HG03196 (cell line): ENCODE measurements around the gene ZNF362.
A peak's percentile ranks its signal among the peaks of the same experiment; 100 is the strongest.
"Not testable (repeated sequence)": the region's sequence is repeated elsewhere in the genome, so short reads cannot be mapped to it uniquely, and the experiment has no call there.

Experiments used
- ATAC-seq: cut with Tn5 transposase; IDR thresholded peaks from one replicate; pipeline ENCODE4 v1.9.1; 2021; ENCODE audit not compliant: unreplicated experiment

ZNF362 gene

GRCh38 chr1:33282791-33283190 is 26.5 kb downstream of the ZNF362 start:
- ATAC-seq: no peak

GRCh38 chr1:33284049-33284448 is 27.8 kb downstream of the ZNF362 start:
- ATAC-seq: no peak

- ATAC-seq: no peak
Measured at GRCh38 chr1:33286451-33287185, 30.3 kb downstream of the ZNF362 start.

- ATAC-seq: no peak
Measured at GRCh38 chr1:33287317-33287716, 31.0 kb downstream of the ZNF362 start.

- ATAC-seq: no peak
Measured at GRCh38 chr1:33288976-33289857, 32.9 kb downstream of the ZNF362 start.

- ATAC-seq: no peak
Measured at GRCh38 chr1:33289858-33290154, 33.5 kb downstream of the ZNF362 start.

GRCh38 chr1:33290615-33291014 is 34.3 kb downstream of the ZNF362 start:
- not testable (repeated sequence) for ATAC-seq

- ATAC-seq: no peak
Measured at GRCh38 chr1:33292726-33293340, 36.5 kb downstream of the ZNF362 start.

GRCh38 chr1:33294071-33295010 is 38.0 kb downstream of the ZNF362 start:
- ATAC-seq: no peak

- no peak for ATAC-seq
Measured at GRCh38 chr1:33295023-33295422, 38.7 kb downstream of the ZNF362 start.

GRCh38 chr1:33295450-33296081 is 39.3 kb downstream of the ZNF362 start:
- peak; percentile 65 for ATAC-seq

GRCh38 chr1:33296082-33296458 is 39.8 kb downstream of the ZNF362 start:
- ATAC-seq: no peak

GRCh38 chr1:33296824-33297223 is 40.5 kb downstream of the ZNF362 start:
- ATAC-seq: no peak

GRCh38 chr1:33297911-33298622 is 41.8 kb downstream of the ZNF362 start:
- no peak for ATAC-seq

- no peak for ATAC-seq
Measured at GRCh38 chr1:33298623-33299277, 42.5 kb downstream of the ZNF362 start.

GRCh38 chr1:33299461-33300155 is 43.3 kb downstream of the ZNF362 start:
- ATAC-seq: no peak

GRCh38 chr1:33300673-33301072 is 44.4 kb downstream of the ZNF362 start:
- ATAC-seq: no peak

- no peak for ATAC-seq
Measured at GRCh38 chr1:33301273-33301984, 45.1 kb downstream of the ZNF362 start.
